GM23338 (cell line): ENCODE results near the gene DEXI.

Experiments
- CTCF ChIP-seq, 2 experiments: fragments of 200-600 bp in 1 of 2; sonication (generic) in 1 of 2; conservative IDR thresholded peaks; 2 replicates each; pipeline versions ENCODE4 v1.5.1 to v1.6.1; 2016 to 2017; ENCODE audit warnings: antibody characterized with exemption in 2 of 2, low read depth in 2 of 2, mild to moderate bottlenecking in 2 of 2, moderate library complexity in 1 of 2
- EZH2 ChIP-seq: fragments of 200-600 bp; sonication (generic); IDR thresholded peaks from one replicate; pipeline ENCODE4 v1.8.0; 2017; ENCODE audit warnings: antibody characterized with exemption, mild to moderate bottlenecking, low read depth; ENCODE audit not compliant: unreplicated experiment
- EZH2phosphoT487 ChIP-seq: fragments of 200-600 bp; sonication (generic); IDR thresholded peaks from one replicate; pipeline ENCODE4 v1.8.1; 2018; ENCODE audit warnings: antibody characterized with exemption; ENCODE audit not compliant: unreplicated experiment

DNA sequence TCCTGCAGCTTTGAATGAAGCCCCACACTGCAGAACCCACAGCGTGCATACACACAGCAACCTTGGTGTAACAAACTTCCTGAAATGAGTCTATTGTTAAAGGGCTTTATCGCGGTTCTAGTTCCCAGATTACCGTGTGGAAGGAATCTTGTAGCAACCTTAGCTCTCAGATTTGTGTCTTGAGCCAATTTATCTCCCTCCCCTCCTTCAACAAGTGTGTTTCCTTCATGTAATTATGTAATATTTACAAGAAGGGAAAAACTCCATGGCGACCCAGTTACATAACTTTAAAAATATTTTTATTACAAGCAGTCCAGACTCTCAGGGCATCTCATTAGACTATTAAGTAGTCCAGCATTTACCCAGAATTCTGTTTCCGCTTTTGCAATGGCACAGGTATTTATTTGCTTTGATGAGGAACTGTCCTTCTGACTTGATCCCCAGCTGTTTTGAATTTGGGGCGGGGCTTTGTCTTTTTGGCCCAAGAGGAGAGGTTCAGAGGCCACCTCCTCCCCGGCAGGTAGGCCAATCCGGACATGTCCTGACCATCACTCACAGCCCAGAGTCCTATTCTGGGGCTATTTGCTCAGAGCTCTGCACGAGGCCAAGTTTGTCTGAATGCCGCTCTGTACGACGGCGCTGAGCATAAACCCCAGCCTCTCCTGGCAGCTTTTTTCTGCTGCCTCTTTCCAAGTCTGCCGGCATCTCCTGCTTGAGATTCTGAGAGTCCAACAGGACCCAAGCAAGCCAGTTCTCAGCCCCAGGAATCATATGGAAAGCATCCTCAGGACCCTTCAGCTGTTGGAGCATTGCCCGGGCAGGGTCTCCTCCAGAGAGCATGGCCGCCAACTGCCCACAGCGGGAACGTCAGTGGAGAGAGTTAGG is 37.7 kb upstream of the DEXI start:
- TF ChIP-seq CTCF (conservative IDR thresholded peaks at IDR 0.05; ENCODE audit: low read depth in 2 of 2) (no peak), EZH2phosphoT487 (no peak), EZH2 (no peak)
